ENCODE data around the gene TIMM13.
A peak's percentile ranks its signal among the peaks of the same experiment; 100 is the strongest.
"Not testable (repeated sequence)": the region's sequence is repeated elsewhere in the genome, so short reads cannot be mapped to it uniquely, and the experiment has no call there.

Gene TIMM13

DNA sequence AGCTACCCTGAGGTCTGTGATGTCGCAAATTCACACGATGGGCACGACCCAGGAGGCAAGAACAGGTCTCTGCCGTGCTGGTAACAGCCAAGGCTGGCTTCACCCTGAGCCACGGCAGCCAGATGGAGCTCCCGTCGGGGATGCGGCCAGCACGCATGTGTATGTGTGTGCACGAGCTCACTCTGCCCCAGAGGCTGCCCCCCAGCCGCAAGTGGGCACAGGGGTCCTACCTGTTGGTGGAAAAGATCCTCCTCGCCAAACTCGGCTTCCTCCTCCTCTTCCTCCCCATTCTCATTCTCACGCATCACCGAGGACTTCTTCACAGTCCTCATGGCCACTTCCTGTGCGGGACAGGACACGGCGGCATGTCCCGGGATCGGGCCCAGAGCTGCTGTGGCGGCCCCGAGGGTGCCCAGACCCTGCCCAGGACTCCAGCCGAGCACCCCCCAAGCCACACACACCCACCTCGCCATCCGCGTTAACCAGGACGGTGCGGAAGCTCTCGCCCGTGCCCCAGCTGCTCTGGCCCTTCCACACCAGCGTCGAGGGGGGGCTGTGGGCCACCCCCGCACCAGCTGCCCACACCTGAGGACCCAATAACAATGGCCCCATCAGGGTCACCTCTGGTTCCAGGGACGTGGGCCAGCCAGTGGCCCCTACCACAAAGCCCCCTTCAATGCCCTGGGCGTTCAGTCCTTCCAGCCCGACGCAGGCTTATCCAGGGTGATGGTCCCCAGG lies 4.1 kb upstream of the TIMM13 start:
- no peak for DNase-seq (ENCODE audit: low read depth)

DNA sequence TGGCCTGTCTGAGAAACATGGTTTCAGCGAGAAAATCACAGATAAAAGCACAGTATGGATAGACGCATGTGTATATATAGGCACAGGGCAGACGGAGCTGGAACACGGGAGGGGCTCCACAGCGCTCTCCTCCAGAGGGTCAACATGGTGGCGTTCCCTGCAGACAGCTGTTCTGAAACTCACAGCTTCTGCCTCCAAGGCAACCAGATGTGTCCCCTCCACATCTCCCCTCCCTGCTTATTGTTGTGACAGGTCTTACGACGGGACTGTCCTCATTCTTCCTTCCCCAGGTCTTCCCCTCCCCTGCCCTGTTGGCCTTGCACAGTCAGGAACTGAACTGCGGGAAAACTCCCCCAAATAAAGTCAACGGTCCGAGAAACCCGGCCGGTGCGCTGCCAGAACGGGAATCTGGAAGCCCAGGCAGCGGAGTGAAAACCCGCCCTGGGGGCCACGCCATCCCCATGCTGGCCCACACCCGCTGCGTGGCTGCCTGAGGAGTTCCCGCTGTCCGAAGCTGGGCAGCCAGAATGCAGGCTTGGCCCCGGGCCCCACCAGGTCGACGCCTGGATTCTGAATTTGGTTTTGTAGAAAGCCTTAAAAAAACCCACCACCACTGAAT lies 2.6 kb upstream of the TIMM13 start:
- no peak for DNase-seq (ENCODE audit: low read depth)

DNA sequence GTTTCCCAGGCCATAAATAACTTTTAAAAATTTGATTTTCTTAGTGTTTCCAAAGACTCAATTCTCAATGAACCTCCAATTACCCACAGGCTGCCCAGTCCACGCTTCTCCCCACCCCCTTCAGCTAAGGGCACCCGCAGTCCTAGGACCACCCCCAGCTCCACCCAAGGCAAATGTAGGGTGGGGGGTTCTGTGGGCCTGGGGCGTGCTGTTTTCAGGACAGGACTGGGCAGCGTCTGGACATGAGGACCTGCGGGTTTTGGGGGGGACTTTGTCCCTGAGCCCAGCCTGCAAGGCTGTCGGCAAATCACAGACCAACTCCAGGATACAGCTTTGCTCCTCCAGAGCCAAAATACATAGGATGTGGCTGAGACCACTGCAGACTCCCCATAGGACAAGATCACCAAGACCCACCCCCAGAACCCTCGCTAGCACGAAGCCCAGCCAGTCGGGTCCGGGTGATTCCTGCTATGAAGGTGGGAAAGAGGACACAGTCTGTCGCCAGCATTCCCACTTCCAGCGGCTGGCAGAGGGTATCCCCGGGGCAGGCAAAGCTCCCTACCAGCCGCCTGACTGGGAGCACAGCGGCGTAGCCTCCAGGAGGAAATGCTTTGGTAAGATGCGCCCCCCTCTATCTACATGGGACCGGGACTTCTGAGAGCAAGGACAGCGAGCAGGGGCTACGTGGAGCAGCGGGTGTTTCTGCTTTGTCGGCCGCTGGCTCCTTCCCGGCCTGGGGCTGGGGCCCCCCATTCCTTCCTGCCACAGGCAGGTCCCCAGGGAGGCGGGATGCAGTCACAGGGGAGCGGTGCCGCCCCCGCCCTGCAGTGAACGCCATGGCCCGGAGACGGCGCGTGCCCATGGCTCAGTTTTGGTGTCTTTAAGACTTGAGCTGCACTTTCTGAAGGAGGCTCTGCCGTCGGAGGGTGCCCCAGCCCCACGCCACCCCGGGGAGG lies 1.6 kb upstream of the TIMM13 start:
- DNase-seq (ENCODE audit: low read depth) = no peak

DNA sequence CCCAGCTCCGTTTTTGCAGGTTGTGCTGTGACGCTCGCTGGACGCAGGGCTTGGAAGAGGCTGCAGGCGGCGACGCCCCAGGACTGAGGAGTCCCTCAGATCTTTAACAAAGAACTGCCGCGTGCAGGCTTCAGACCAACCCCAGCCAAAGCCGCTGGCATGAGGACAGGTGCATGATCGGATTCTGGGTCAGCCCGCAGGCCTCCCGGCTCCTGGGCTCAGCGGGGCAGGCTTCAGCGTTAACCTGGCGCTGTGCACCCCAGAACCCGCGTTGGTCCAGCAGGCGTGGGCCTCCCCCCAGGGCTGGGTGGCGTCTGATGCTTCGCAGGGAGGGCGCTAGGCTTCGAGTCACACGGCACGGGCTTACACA lies 920 bp upstream of the TIMM13 start:
- DNase-seq (ENCODE audit: low read depth) = no peak

DNA sequence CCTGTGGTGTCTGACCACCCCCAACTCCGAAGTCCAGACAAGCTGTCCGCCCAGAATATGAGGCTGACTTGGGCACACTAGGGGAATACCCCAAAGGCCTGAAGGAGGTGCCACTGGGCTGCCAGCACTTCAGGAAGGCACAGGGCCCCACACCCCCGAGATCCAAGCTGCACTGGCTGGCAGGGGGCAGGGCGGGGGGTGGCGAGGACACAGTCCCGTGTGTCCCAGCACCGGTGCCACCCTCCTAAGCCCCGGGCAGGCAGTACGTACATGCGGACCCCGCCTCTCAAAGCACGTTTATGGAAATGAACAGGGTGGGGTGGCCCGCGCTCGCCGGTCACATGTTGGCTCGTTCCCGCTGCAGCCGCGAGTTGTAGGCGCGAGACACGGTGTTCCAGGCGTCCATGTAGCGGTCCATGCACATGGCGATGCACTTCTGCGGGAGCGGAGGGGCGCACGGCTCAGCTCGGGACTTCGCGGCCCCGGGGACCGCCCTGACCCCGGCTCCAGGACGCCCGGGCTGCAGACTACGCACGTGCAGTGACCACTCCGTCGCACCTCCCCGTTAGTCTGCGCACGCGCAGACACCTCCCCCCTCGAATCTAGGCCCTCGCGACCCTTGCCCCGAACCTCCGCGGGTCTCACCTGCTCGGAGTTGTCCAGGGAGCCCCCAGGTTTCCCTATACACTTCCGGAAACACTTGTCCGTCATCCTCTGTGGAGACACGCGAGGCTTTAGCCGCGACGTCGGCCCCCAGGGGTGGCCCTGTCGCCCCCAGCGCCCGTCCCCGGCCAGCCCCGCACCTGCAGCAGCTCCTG lies 566 bp downstream of the TIMM13 start:
- peak; percentile 10 for DNase-seq (ENCODE audit: low read depth)

DNA sequence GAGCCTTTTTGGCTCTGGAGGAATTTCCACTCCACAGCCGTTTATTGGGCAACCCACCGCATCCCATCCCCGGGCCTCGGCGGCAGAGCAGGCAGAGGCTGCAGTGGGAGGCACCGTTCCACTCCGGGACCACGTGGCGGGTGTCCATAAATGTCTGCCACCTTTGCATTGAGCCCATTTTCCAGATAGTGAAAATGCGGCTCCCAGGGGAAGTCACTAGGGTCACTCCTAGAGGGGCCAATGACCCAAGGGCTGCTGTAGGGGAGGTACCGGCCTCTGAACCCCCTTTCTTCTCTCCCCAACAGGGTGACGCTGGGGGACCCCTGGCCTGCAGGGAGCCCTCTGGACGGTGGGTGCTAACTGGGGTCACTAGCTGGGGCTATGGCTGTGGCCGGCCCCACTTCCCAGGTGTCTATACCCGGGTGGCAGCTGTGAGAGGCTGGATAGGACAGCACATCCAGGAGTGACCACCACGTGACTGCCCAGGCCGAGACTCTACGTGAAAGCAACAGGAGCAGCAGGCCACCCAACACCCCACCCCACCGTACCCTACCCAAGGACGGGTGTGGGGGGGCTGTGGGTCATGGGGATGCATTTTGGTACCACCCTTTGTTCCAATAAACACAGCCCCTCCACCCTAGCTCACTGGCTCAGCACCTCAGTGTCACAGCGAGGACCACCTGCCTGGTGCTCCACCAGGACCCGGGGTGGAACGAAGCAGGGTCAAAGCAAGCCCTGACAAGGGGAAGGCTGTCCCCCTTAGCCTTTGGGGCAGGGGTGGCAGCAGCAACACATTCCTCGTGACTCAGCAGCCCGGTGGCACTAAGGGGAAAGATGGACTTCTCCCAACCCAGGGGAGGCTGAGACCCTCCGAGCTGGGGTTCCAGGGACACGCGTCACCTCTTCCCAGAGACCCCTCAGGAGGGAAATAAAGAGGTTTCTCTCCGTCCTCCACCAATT lies 1.5 kb downstream of the TIMM13 start:
- no peak for DNase-seq (ENCODE audit: low read depth)

DNA sequence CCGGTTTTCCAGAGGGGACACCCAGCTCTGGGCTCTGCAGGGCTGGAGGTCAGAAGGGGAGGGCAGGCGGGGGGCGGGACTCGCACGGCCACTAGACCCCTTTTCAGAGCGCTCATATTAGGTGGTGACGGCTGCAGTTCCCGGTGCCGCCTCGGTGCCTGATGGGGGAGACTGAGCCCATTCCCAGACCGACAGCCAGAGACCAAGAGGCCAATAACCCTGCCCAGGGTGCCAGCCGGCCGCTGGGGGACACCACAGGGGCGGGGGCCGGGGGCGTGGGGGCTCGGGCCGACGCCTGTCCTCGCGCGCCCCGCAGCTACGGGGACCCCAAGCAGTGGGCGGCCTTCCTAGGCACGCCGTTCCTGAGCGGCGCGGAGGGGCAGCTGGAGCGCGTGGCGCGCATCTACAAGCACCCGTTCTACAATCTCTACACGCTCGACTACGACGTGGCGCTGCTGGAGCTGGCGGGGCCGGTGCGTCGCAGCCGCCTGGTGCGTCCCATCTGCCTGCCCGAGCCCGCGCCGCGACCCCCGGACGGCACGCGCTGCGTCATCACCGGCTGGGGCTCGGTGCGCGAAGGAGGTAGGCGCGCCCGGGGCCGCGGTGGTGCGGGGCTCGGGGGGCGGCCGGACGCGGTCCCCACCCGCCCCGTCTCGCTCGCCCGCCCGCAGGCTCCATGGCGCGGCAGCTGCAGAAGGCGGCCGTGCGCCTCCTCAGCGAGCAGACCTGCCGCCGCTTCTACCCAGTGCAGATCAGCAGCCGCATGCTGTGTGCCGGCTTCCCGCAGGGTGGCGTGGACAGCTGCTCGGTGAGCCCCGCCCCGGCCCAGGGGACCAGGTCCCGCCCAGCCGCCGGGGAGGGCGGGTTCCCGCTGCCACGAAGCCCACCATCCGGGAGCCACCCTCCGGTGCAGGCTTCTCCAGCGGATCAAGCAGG lies 2.4 kb downstream of the TIMM13 start:
- DNase-seq (ENCODE audit: low read depth) = no peak

DNA sequence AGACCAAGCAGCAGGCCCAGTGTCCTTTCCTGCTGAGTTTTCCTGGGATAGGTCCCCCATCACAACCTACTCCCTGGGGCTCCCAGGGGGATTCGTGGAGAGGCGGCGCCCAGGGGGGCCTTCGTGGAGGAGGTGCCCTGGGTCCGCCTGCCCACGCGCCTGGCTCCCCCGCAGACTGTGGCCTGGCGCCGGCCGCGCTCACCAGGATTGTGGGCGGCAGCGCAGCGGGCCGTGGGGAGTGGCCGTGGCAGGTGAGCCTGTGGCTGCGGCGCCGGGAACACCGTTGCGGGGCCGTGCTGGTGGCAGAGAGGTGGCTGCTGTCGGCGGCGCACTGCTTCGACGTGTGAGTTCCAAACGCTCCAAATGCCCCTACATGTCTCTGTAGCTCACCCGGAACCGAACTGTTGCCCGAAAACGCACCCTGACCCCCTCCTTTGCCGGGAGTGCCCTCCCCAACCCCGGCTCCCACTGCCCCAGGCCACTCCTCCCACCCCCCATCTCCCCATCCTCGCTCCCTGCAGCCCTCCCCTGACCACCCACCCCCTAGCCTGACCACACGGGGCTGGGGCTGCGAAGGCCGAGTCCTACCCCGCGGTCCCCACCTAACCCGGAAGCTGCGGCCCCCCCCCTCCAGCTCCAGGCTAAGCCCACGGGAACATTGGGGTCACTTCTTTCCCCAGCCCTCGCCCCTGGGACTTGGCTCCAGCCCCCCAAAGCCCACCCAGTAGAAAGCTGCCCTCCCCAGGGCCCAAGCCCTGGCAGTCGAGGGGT lies 3.3 kb downstream of the TIMM13 start:
- no peak for DNase-seq (ENCODE audit: low read depth)

DNA sequence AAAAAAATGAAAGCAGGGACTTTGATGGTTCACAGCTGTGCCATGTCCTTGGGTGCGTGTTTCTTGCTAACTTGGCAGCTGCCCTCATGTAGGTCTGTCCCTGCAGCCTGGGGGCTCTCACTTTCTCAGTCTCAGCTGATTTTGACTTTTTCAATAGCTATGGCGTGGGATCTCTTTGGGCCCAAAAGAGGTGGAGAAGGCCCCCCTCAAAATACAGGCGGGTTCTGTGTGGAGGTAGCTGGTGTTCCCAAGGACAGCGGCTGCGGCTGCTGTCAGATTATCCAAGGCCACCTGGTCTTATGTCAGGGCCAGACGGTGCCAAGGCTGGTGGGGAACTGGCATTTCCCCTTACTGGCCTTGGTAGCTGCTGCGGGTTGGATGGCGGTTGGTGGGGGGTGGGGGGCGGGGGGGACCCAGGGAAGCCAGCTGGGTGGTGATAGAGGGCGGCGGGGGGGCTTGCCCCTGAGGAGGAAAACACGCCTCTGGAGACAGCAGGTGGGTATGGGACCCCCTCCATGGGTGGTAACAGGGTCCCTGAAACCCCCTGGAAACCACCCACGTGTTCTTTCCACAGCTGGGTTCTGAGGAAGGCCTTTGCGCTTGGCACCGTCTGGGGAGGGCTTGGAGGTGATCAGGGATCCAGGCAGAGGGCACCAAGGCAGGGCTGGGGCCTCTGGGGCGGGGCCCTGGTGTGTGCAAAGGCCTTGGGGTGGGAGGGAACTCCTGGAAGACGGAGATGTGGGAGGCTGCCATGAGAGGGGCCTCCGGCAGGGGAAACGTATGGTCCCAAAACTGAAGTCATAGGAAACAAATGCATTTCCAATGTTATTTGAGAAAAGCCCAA lies 4.1 kb downstream of the TIMM13 start:
- no peak for DNase-seq (ENCODE audit: low read depth)

DNA sequence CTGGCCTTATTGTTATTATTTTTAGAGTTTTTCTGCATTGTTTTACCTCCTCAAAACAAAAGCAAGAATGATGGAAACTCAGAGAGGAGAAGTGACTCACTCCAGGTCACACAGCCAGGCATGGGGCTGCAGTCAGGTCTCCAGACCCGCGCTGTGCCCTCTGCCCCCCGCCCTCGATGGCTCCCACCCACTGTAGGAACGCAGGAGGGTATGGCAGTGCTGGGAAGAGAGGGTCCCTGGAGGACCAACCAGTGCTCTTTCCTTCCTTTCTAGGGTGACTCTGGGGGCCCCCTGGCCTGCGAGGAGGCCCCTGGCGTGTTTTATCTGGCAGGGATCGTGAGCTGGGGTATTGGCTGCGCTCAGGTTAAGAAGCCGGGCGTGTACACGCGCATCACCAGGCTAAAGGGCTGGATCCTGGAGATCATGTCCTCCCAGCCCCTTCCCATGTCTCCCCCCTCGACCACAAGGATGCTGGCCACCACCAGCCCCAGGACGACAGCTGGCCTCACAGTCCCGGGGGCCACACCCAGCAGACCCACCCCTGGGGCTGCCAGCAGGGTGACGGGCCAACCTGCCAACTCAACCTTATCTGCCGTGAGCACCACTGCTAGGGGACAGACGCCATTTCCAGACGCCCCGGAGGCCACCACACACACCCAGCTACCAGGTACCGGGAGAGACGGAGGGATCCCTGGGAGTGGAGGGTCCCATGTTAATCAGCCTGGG lies 5.6 kb downstream of the TIMM13 start:
- DNase-seq (ENCODE audit: low read depth) = no peak

DNA sequence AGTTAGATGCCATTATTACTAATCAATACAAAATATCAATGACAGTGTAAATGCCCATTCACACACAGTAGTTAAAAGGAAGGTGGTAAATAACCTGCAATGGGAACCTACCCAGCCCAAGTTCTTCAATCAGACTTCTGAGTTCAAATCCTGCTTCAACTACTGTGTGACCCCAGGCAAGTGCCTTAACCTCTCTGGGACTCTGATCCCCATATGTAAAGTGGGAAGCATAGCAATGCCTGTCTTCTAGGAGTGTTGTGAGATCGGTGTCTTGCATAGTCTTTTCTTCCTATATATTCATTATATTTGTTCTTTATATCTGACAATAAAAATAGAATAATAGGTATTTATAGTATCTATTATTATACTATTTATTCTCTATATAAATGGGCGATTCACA lies 6.9 kb downstream of the TIMM13 start:
- DNase-seq (ENCODE audit: low read depth) = no peak

DNA sequence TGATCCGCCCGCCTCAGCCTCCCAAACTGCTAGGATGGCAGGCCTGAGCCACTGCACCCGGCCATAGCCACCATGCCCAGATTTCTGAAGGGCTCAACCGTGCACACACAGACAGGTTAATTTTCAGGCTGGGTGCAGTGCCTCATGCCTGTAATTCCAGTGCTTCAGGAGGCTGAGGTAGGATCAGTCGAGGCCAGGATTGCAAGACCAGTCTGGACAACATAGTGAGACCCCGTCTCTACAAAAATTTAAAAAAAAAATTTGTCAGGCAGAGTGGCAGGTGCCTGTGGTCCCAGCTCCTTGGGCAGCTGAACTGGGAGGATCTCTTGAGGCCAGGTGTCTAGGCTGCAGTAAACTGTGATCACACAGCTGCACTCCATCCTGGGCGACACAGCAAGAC lies 7.6 kb downstream of the TIMM13 start:
- no peak for DNase-seq (ENCODE audit: low read depth)

DNA sequence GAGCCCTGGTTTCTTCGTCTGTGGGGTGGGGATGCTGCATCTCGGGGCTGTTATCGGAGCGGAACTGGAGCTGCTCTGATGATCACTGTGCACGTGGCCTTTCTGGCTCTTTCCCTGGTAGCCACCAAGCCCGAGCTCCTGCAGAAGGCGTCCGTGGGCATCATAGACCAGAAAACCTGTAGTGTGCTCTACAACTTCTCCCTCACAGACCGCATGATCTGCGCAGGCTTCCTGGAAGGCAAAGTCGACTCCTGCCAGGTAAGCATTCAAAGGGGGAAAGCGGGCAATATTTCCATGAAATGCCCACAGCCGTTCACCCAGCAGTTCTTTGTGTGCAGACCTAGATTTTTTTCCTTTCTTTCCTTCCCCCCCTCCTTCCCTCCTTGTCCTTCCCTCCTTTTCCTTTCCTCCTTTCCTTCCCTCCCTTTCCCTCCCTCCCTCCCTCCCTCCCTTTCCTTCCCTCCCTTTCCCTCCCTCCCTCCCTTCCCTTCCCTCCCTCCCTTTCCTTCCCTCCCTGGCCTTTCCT lies 9.4 kb downstream of the TIMM13 start:
- DNase-seq (ENCODE audit: low read depth) = no peak

DNA sequence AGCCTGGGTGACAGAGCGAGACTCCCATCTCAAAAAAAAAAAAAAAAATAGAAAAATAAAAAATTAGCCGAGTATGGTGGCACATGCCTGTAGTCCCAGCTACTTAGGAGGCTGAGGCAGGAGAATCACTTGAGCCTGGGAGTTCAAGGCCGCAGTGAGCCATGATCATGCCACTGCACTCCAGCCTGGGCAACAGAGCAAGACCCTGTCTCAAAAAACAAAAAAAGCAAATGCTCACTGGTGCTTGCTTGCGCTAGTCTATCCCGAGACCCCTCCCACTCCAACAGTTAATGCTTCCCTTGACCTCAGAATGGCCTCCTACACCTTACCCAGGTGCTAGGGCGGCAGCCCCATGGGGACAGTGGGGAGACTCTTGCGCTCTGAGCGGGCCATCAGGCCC lies 9.9 kb downstream of the TIMM13 start:
- DNase-seq (ENCODE audit: low read depth) = not testable (repeated sequence)

DNA sequence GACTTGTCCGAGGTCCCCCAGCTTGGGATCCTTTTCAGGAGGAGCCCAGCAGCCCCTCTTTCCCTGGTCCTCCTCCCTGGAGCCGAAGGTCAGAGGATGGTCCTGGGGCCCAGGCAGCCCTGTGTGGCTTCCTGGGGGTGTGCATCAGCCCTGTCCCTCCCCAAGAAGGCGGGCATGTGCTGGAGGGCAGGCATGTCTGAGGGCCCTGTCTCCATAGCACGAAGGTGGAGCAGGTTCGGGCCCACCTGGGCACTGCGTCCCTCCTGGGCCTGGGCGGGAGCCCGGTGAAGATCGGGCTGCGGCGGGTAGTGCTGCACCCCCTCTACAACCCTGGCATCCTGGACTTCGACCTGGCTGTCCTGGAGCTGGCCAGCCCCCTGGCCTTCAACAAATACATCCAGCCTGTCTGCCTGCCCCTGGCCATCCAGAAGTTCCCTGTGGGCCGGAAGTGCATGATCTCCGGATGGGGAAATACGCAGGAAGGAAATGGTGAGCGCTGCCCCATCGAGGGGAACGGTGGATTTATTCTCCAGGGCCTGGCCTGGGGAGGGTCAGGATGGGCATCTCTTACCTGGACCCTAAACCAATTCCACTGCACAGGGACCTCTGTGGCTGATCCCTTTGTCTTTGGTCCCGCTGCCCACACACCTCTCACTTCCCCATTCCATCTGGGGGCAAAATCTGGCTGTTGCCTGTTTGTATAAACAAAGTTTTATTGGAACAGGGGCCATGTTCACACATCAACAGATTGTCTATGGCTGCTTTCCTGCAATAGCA lies 10.9 kb downstream of the TIMM13 start:
- no peak for DNase-seq (ENCODE audit: low read depth)

DNA sequence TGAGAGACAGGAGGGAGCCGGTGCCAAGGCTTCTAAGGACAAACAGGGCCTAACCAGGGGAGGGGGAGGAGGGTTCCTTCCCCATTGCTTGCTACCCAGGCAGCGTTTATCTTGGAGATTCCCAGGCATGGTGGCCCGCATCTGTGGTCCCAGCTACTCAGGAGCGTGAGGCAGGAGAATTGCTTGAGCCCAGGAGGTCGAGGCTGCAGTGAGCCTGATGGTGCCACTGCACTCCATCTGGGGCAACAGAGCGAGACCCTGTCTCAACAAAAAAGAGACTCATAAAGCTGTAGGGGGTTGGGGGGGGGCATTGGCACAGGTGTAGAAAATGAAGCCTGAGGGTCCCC lies 11.4 kb downstream of the TIMM13 start:
- no peak for DNase-seq (ENCODE audit: low read depth)

Measured in activated T-cell treated with anti-CD3 and anti-CD28 coated beads for 1 hour (primary cell).